A673 (cell line): ENCODE data around the gene CEMIP.

Experiments used
- CTCF ChIP-seq: fragments of 300-800, 200-600 bp; sonication (generic); conservative IDR thresholded peaks from 2 replicates; pipeline ENCODE4 v1.5.1; 2017; ENCODE audit warnings: low read depth, mild to moderate bottlenecking, antibody characterized with exemption, low read length, moderate library complexity, mixed read lengths
- EZH2 ChIP-seq: fragments of 200-600 bp; sonication (generic); IDR thresholded peaks from 2 replicates; pipeline ENCODE4 v1.6.1; 2017; ENCODE audit warnings: borderline replicate concordance, low read depth, mild to moderate bottlenecking, mixed read lengths, antibody characterized with exemption, low read length; ENCODE audit not compliant: poor library complexity, severe bottlenecking

GRCh38 chr15:80811781-80812315 is 32.7 kb downstream of the CEMIP start:
- TF ChIP-seq CTCF = no peak
- no peak for TF ChIP-seq EZH2
